IMR-90 (cell line): Measurements from ENCODE around the gene GYG2. TPM values are rescaled to one million over a fixed set of nuclear protein-coding genes. Genes with fewer than 3 reads are reported as not detected.

Experiments used
- ATAC-seq: fragments of 200-7000 bp; cut with Tn5 transposase; 2 replicates; pipeline ENCODE4 v1.9.1; 2020; ENCODE audit warnings: low read depth, mild to moderate bottlenecking, moderate library complexity
- BruUV-seq: library from RNA; stranded (reverse); fragments of 400-500 nt; replicated peaks from 2 replicates; lab custom pipeline; 2021; lab: Mats Ljungman, UMichigan
- CTCF ChIA-PET: fragments of 300-600 bp; formaldehyde crosslinking; extraction: SDS; loops from one replicate; lab custom pipeline; 2021; ENCODE audit warnings: antibody characterized with exemption; lab: Yijun Ruan, JAX
- POLR2A ChIA-PET: fragments of 300-600 bp; sonication (Branson Sonifier 250); formaldehyde crosslinking; loops from one replicate; lab custom pipeline; 2022; ENCODE audit warnings: antibody characterized with exemption; ENCODE audit not compliant: unreplicated experiment; lab: Charles Lee
- DNase-seq: peaks from one replicate; pipeline ENCODE4 v3.0.0; 2013
- H2AFZ ChIP-seq: replicated peaks from 2 replicates; pipeline ENCODE3; 2013; ENCODE audit warnings: low read length, mild to moderate bottlenecking; ENCODE audit not compliant: poor library complexity
- H2AK5ac ChIP-seq: 2 replicates; pipeline ENCODE4 v1.6.1; 2013; ENCODE audit warnings: low read depth, low read length, inconsistent platforms
- H2AK9ac ChIP-seq: replicated peaks from 2 replicates; pipeline ENCODE3; 2013; ENCODE audit warnings: mild to moderate bottlenecking, low read depth, low read length, moderate library complexity; ENCODE audit not compliant: poor library complexity
- H2BK120ac ChIP-seq: 2 replicates; pipeline ENCODE4 v1.6.1; 2013; ENCODE audit warnings: low read depth, low read length, inconsistent platforms
- H2BK15ac ChIP-seq: 3 replicates; pipeline ENCODE4 v1.6.1; 2013; ENCODE audit warnings: low read depth, low read length, inconsistent platforms
- H2BK20ac ChIP-seq: 2 replicates; pipeline ENCODE4 v1.6.1; 2013; ENCODE audit warnings: low read depth, mild to moderate bottlenecking, inconsistent platforms, low read length, moderate library complexity
- H2BK5ac ChIP-seq: 2 replicates; pipeline ENCODE4 v1.6.1; 2013; ENCODE audit warnings: mild to moderate bottlenecking, low read depth, low read length, inconsistent platforms; ENCODE audit not compliant: poor library complexity, severe bottlenecking
- H3K14ac ChIP-seq: replicated peaks from 2 replicates; pipeline ENCODE4 v1.6.1; 2013; ENCODE audit warnings: low read depth, low read length, inconsistent platforms
- H3K18ac ChIP-seq: 2 replicates; pipeline ENCODE4 v1.6.1; 2013; ENCODE audit warnings: low read depth, low read length, control low read depth
- H3K23ac ChIP-seq: 2 replicates; pipeline ENCODE4 v1.6.1; 2013; ENCODE audit warnings: low read depth, low read length, inconsistent platforms
- H3K27ac ChIP-seq: 2 replicates; pipeline ENCODE4 v1.5.1; 2013; ENCODE audit warnings: mild to moderate bottlenecking, control low read depth, low read length; ENCODE audit not compliant: insufficient read depth
- H3K27me3 ChIP-seq: 2 replicates; pipeline ENCODE4 v1.6.1; 2013; ENCODE audit warnings: low read length; ENCODE audit not compliant: control insufficient read depth, insufficient read depth
- H3K36me3 ChIP-seq: 2 replicates; pipeline ENCODE4 v1.6.1; 2013; ENCODE audit warnings: low read length, mixed read lengths; ENCODE audit not compliant: control insufficient read depth, insufficient read depth
- H3K4ac ChIP-seq: 2 replicates; pipeline ENCODE4 v1.6.1; 2013; ENCODE audit warnings: low read depth, low read length, inconsistent platforms
- H3K4me1 ChIP-seq: 2 replicates; pipeline ENCODE4 v1.6.1; 2013; ENCODE audit warnings: low read length, mixed read lengths; ENCODE audit not compliant: control insufficient read depth, insufficient read depth
- H3K4me2 ChIP-seq: 2 replicates; pipeline ENCODE4 v1.6.1; 2013; ENCODE audit warnings: low read depth, mild to moderate bottlenecking, control low read depth, low read length, moderate library complexity
- H3K4me3 ChIP-seq: 2 replicates; pipeline ENCODE4 v1.5.1; 2013; ENCODE audit warnings: low read depth, mild to moderate bottlenecking, control low read depth, low read length, moderate library complexity; ENCODE audit not compliant: insufficient read depth
- H3K56ac ChIP-seq: 2 replicates; pipeline ENCODE4 v1.6.1; 2013; ENCODE audit warnings: low read length, inconsistent platforms; ENCODE audit not compliant: insufficient read depth; ENCODE audit errors: extremely low read depth
- H3K79me1 ChIP-seq, 2 experiments: 2 replicates each; pipeline ENCODE4 v1.6.1; 2013; ENCODE audit warnings: low read length in 2 of 2, inconsistent platforms in 1 of 2, low read depth in 1 of 2
- H3K9ac ChIP-seq: 2 replicates; pipeline ENCODE4 v1.6.1; 2013; ENCODE audit warnings: low read depth, low read length, control low read depth
- H3K9me1 ChIP-seq: 2 replicates; pipeline ENCODE4 v1.6.1; 2013; ENCODE audit warnings: low read length, inconsistent platforms; ENCODE audit not compliant: insufficient read depth
- H3K9me3 ChIP-seq: 2 replicates; pipeline ENCODE4 v1.6.1; 2013; ENCODE audit warnings: low read length; ENCODE audit not compliant: control insufficient read depth, insufficient read depth
- H4K20me1 ChIP-seq: 2 replicates; pipeline ENCODE4 v1.6.1; 2013; ENCODE audit warnings: low read length, inconsistent platforms; ENCODE audit not compliant: insufficient read depth
- H4K5ac ChIP-seq: 2 replicates; pipeline ENCODE4 v1.6.1; 2013; ENCODE audit warnings: mild to moderate bottlenecking, low read depth, low read length, control low read depth
- H4K8ac ChIP-seq, 2 experiments: 2 replicates each; pipeline ENCODE4 v1.6.1; 2013; ENCODE audit warnings: low read depth in 2 of 2, low read length in 2 of 2, control low read depth in 1 of 2, inconsistent platforms in 1 of 2
- H4K91ac ChIP-seq: 2 replicates; pipeline ENCODE4 v1.6.1; 2013; ENCODE audit warnings: low read depth, low read length, inconsistent platforms; ENCODE audit not compliant: insufficient read depth
- BHLHE40 ChIP-seq: fragments of 150-350 bp; IDR thresholded peaks from 2 replicates; pipeline ENCODE4 v1.6.1; 2016; ENCODE audit warnings: mild to moderate bottlenecking, low read depth, low read length
- CEBPB ChIP-seq: IDR thresholded peaks from 2 replicates; pipeline ENCODE4 v1.6.1; 2012; ENCODE audit warnings: low read depth, low read length, improper control_type of control experiment
- CHD1 ChIP-seq: IDR thresholded peaks from 2 replicates; pipeline ENCODE4 v1.6.1; 2012; ENCODE audit warnings: low read depth, low read length, improper control_type of control experiment
- FOS ChIP-seq: fragments of 150-350 bp; IDR thresholded peaks from 2 replicates; pipeline ENCODE4 v1.6.1; 2016; ENCODE audit warnings: low read depth, low read length
- MAFK ChIP-seq: IDR thresholded peaks from 2 replicates; pipeline ENCODE4 v1.6.1; 2012; ENCODE audit warnings: low read depth, low read length, improper control_type of control experiment
- MAZ ChIP-seq: IDR thresholded peaks from 2 replicates; pipeline ENCODE4 v1.6.1; 2012; ENCODE audit warnings: low read depth, mild to moderate bottlenecking, low read length, improper control_type of control experiment, moderate library complexity, borderline replicate concordance
- MXI1 ChIP-seq: IDR thresholded peaks from 2 replicates; pipeline ENCODE4 v1.6.1; 2012; ENCODE audit warnings: low read depth, mild to moderate bottlenecking, low read length, moderate library complexity, borderline replicate concordance
- NFE2L2 ChIP-seq: fragments of 150-350 bp; IDR thresholded peaks from 2 replicates; pipeline ENCODE4 v1.6.1; 2016; ENCODE audit warnings: low read depth, mild to moderate bottlenecking, low read length
- POLR2A ChIP-seq: IDR thresholded peaks from 2 replicates; pipeline ENCODE4 v1.6.1; 2012; ENCODE audit warnings: mild to moderate bottlenecking, low read depth, low read length
- RAD21 ChIP-seq: IDR thresholded peaks from 2 replicates; pipeline ENCODE4 v1.6.1; 2012; ENCODE audit warnings: low read length, improper control_type of control experiment
- RCOR1 ChIP-seq: IDR thresholded peaks from 2 replicates; pipeline ENCODE4 v1.6.1; 2012; ENCODE audit warnings: mild to moderate bottlenecking, low read length, improper control_type of control experiment; ENCODE audit not compliant: insufficient replicate concordance
- RFX5 ChIP-seq: IDR thresholded peaks from 2 replicates; pipeline ENCODE4 v1.8.0; 2012; ENCODE audit warnings: low read depth, mild to moderate bottlenecking, low read length, moderate library complexity
- SMC3 ChIP-seq: fragments of 150-350 bp; IDR thresholded peaks from 2 replicates; pipeline ENCODE4 v1.6.1; 2016; ENCODE audit warnings: low read depth, mild to moderate bottlenecking, antibody characterized with exemption, low read length, moderate library complexity
- WGBS, 2 experiments: methylation state at CpG; one replicate each; pipeline versions ENCODE4 v1.1.5 to v1.1.7; 2013; ENCODE audit warnings: missing lambda C conversion rate in 2 of 2; ENCODE audit not compliant: insufficient read length in 1 of 2; ENCODE audit errors: extremely low coverage in 2 of 2; 5-methylcytosine and 5-hydroxymethylcytosine counted together
- dilution Hi-C: fragments of 300-500 bp; cut with HindIII; formaldehyde crosslinking; loops from one replicate; pipeline ENCODE4 v1.14.3; 2018; ENCODE audit warnings: low sequenced_read_pairs; ENCODE audit not compliant: unreplicated experiment
- in situ Hi-C: fragments of 300-500 bp; cut with MboI; formaldehyde crosslinking; loops from 3 replicates; pipeline ENCODE4 v1.14.3; 2019; ENCODE audit warnings: low sequenced_read_pairs, inconsistent platforms, mixed read lengths
- intact Hi-C: fragments of 100-400 bp; cut with micrococcal nuclease; formaldehyde crosslinking; loops from 2 replicates; pipeline ENCODE4 v1.10.0; 2022
- polyA plus RNA-seq, 3 experiments: library from polyadenylated mRNA; depleted of rRNA; stranded (reverse); fragments of >200 nt; gene quantifications; 2 replicates each; pipeline ENCODE4 v1.2.3, GENCODE V29; 2012; ENCODE audit warnings: low replicate concordance in 1 of 3
- total RNA-seq: library from RNA; depleted of rRNA; stranded (reverse); fragments of >200 nt; gene quantifications from 2 replicates; pipeline ENCODE4 v1.2.3, GENCODE V29; 2012
- TF ChIP-seq, protein P1 (sequence below): fragments of 150-350 bp; IDR thresholded peaks from 2 replicates; pipeline ENCODE4 v1.6.1; 2017; ENCODE audit warnings: mild to moderate bottlenecking, antibody characterized with exemption, low read length, low read depth
- TF ChIP-seq, protein P2 (sequence below): conservative IDR thresholded peaks from 2 replicates; pipeline ENCODE4 v1.5.1; 2012; ENCODE audit warnings: mild to moderate bottlenecking, low read depth, low read length, improper control_type of control experiment

The GYG2 gene
- total and polyA plus RNA-seq, 2 of the 4 experiments (the other 2 are of a cell fraction): 9.6 to 13.1 TPM

DNA sequence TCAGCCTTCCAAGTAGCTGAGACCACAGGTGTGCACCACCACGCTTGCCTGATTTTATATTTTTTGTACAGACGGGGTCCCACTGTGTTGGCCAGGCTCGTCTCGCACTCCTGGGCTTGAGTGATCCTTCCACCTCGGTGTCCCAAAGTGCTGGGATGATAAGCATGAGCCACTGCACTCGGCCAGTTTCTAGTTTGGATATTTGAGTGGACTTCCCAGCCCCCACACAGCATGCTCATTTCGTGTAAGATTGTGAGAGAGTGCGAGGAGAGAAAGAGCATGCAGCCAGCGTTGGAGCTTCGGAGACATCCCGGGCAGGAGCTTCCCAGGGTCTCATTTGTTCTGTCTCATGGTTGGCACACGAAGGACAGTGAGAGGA is 68.6 kb downstream of the GYG2 start:
- TF ChIP-seq MAZ (no peak), BHLHE40 (no peak), RFX5 (no peak), CHD1 (no peak), RAD21 (no peak), FOS (no peak), SMC3 (no peak), CEBPB (no peak), POLR2A (no peak), NFE2L2 (no peak), MAFK (no peak), RCOR1 (no peak), MXI1 (no peak)
- TF ChIP-seq, protein P1, sequence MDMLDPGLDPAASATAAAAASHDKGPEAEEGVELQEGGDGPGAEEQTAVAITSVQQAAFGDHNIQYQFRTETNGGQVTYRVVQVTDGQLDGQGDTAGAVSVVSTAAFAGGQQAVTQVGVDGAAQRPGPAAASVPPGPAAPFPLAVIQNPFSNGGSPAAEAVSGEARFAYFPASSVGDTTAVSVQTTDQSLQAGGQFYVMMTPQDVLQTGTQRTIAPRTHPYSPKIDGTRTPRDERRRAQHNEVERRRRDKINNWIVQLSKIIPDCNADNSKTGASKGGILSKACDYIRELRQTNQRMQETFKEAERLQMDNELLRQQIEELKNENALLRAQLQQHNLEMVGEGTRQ: no peak
- TF ChIP-seq, protein P2, sequence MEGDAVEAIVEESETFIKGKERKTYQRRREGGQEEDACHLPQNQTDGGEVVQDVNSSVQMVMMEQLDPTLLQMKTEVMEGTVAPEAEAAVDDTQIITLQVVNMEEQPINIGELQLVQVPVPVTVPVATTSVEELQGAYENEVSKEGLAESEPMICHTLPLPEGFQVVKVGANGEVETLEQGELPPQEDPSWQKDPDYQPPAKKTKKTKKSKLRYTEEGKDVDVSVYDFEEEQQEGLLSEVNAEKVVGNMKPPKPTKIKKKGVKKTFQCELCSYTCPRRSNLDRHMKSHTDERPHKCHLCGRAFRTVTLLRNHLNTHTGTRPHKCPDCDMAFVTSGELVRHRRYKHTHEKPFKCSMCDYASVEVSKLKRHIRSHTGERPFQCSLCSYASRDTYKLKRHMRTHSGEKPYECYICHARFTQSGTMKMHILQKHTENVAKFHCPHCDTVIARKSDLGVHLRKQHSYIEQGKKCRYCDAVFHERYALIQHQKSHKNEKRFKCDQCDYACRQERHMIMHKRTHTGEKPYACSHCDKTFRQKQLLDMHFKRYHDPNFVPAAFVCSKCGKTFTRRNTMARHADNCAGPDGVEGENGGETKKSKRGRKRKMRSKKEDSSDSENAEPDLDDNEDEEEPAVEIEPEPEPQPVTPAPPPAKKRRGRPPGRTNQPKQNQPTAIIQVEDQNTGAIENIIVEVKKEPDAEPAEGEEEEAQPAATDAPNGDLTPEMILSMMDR: no peak
- H3K23ac ChIP-seq: no peak overlapping the region

More for the DNA sequence above, 68.6 kb downstream of the GYG2 start:
- 0 out of 2 replicates have a peak overlapping the region, but pooled peaks have one; percentile 4 for H3K4ac ChIP-seq
- no peak overlapping the region for H3K18ac ChIP-seq
- H3K9me1 ChIP-seq: no peaks in the 10 kb centered on the region
- H3K4me3 ChIP-seq: no peak overlapping the region
- H3K14ac ChIP-seq: no peak overlapping the region
- H2AFZ ChIP-seq: peak overlapping the region; percentile 58
- H3K56ac ChIP-seq: no peak overlapping the region
- ATAC-seq (no peak), DNase-seq (no peak)
- no peak overlapping the region for H2BK5ac ChIP-seq
- dilution Hi-C loops (no loop called here), in situ Hi-C loops (loop anchor here (25.0 kb wide), 1 partner anchor 740 kb away; no protein-coding TSS in a partner anchor), intact Hi-C loops (no loop called here)
- no peaks in the 10 kb centered on the region for H3K79me1 ChIP-seq
- no peak overlapping the region for H2AK5ac ChIP-seq
- H2BK15ac ChIP-seq: no peak overlapping the region
- no TSS peak for BruUV-seq
- no peaks in the 10 kb centered on the region for H4K20me1 ChIP-seq
- H3K9ac ChIP-seq: no peak overlapping the region
- no peak overlapping the region for H2AK9ac ChIP-seq
- ChIA-PET POLR2A (interaction anchor here (0.7 kb wide), 1 partner anchor 14 kb away, joined by 3 read pairs; no protein-coding TSS in a partner anchor), CTCF (no interaction called here)
- H3K27me3 ChIP-seq: no peaks in the 10 kb centered on the region
- no peak overlapping the region for H4K91ac ChIP-seq
- H2BK20ac ChIP-seq: peak overlapping the region; percentile 30; the same call in 1 of the 2 replicates
- H3K9me3 ChIP-seq: peaks cover 2% of the 10 kb centered on the region; the same call in 1 of the 2 replicates
- 42% methylated on average over 8 of the region's 12 CpGs; no CpG with 5 or more reads in 1 of the 2 experiments for WGBS, 2 experiments
- H4K8ac ChIP-seq: no peak overlapping the region
- H3K4me1 ChIP-seq: peaks cover 8% of the 10 kb centered on the region; the same call in 1 of the 2 replicates
- no peak overlapping the region for H4K5ac ChIP-seq
- no peaks in the 10 kb centered on the region for H3K36me3 ChIP-seq
- no peak overlapping the region for H3K27ac ChIP-seq
- no peak overlapping the region for H2BK120ac ChIP-seq
- no peak overlapping the region for H3K4me2 ChIP-seq
